MM.1S (cell line): Measurements from ENCODE around the gene MAFF.

ENCODE experiments used
- EZH2 ChIP-seq: fragments of 300-600 bp; sonication (generic); optimal IDR thresholded peaks from 2 replicates; pipeline ENCODE3; 2017; ENCODE audit warnings: low read depth, mild to moderate bottlenecking, antibody characterized with exemption, low read length, mixed read lengths
- EZH2phosphoT487 ChIP-seq: fragments of 300-600 bp; sonication (generic); IDR thresholded peaks from 2 replicates; pipeline ENCODE4 v1.6.1; 2018; ENCODE audit warnings: antibody characterized with exemption, low read length
- TF ChIP-seq, protein P1 (sequence below): fragments of 300-600 bp; sonication (generic); IDR thresholded peaks from 2 replicates; pipeline ENCODE4 v1.5.1; 2016; ENCODE audit warnings: antibody characterized with exemption, low read length, mixed read lengths

DNA sequence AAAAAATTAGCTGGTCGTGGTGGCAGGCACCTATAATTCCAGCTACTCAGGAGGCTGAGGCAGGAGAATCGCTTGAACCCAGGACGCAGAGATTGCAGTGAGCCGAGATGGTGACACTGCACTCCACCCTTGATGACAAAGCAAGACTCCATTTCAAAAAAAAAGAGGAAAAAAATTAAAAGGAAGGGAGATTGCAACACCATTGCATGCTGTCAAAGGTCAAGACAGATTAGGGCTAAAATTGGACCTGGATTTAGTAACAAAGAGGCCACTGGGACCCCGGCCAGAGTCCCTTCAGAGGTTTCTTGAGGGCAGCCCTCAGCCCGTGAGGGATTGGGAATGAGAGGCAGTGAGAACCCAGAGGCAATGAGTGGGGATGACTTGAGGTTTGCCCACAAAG is 8.2 kb upstream of the MAFF start:
- TF ChIP-seq, protein P1, sequence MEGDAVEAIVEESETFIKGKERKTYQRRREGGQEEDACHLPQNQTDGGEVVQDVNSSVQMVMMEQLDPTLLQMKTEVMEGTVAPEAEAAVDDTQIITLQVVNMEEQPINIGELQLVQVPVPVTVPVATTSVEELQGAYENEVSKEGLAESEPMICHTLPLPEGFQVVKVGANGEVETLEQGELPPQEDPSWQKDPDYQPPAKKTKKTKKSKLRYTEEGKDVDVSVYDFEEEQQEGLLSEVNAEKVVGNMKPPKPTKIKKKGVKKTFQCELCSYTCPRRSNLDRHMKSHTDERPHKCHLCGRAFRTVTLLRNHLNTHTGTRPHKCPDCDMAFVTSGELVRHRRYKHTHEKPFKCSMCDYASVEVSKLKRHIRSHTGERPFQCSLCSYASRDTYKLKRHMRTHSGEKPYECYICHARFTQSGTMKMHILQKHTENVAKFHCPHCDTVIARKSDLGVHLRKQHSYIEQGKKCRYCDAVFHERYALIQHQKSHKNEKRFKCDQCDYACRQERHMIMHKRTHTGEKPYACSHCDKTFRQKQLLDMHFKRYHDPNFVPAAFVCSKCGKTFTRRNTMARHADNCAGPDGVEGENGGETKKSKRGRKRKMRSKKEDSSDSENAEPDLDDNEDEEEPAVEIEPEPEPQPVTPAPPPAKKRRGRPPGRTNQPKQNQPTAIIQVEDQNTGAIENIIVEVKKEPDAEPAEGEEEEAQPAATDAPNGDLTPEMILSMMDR = no peak
- TF ChIP-seq EZH2 (no peak), EZH2phosphoT487 (no peak)
